NCI-H226 (cell line): Measurements from ENCODE around the gene CIAO3.
"Not testable (repeated sequence)": the region's sequence is repeated elsewhere in the genome, so short reads cannot be mapped to it uniquely, and the experiment has no call there.

Source experiments
- DNase-seq: peaks from one replicate; pipeline ENCODE4 v3.0.0-alpha.2; 2015

Gene CIAO3

GRCh38 chr16:759110-759910 lies 18.5 kb upstream of the CIAO3 start:
- no peak for DNase-seq

GRCh38 chr16:756428-756827 lies 15.6 kb upstream of the CIAO3 start:
- DNase-seq, result no peak

DNA sequence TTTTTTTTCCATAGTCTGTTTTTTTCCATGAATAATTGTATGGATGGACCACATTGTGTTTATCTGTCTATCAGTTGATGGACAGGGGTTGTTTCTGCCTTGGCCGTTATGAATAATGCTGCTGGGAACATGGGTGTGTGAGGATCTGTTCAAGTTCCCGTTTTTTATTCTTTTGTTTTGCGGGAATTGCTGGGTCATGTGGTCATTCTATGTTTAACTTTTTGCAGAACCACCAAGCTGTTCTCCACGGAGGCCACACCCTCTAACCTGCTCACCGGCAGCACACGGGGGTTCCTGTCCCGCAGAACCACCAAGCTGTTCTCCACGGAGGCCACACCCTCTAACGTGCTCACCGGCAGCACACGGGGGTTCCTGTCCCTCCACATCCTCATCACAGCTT lies 13.9 kb upstream of the CIAO3 start:
- DNase-seq, result no peak

- not testable (repeated sequence) for DNase-seq
Observed at GRCh38 chr16:754121-754607, 13.4 kb upstream of the CIAO3 start.

GRCh38 chr16:752007-752312 lies 11.2 kb upstream of the CIAO3 start:
- DNase-seq, result no peak

- DNase-seq, result no peak
Observed at GRCh38 chr16:751152-752006, 10.6 kb upstream of the CIAO3 start.

- DNase-seq, result no peak
Observed at GRCh38 chr16:750485-750884, 9.7 kb upstream of the CIAO3 start.

DNA sequence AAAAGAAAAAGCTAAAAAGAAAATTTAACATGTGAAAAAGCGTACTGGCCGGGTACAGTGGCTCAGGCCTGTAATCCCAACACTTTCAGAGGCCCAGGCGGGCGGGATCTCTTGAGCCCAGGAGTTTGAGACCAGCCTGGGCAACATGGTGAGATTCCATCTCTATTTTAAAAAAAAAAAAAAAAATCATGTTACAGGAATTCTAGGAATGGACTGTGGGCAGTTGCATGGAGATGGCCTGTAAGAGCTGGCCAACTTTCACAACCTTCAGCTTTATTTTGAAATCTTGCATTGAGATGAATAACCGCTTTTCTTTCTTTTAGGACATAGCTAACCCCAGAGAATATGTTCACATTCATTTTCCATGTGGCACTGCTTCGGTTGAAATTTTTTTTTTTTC lies 8.2 kb upstream of the CIAO3 start:
- DNase-seq, result peak; percentile 80

DNA sequence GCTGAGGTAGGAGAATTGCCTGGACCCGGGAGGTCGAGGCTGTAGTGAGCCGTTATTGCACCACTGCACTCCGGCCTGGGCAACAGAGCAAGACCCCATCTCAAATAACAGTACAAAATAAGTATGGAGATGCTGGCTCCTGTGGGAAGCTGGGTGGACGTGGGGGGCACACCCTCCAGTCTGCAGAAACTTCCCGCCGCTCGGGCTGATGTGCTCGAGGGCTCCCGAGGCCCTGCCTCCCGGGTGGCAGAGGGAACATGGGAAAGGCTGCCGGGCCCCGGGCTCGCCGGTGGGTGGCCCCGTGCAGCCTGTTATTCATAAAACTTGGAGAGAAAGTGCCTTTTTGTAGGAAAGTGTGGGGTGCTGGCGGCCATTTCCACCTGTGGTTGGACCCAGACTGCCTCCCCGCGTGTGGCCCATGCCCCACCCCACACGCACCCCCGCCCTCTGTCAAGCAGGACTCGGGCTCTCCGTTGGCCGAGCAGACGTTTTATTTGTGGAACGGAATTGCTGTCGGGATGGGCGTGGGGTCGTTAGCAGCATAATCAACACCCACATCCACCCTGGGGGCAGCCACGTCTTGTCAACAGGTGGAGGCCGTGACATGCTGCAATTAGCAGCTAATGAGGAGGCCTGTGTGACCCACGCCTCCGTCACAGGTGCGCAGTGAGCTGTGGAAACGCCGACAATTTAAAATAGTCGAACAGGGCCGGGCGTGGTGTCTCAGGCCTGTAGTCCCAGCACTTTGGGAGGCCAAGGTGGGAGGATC lies 7.4 kb upstream of the CIAO3 start:
- DNase-seq, result no peak

GRCh38 chr16:746637-747036 lies 5.8 kb upstream of the CIAO3 start:
- DNase-seq, result no peak

DNA sequence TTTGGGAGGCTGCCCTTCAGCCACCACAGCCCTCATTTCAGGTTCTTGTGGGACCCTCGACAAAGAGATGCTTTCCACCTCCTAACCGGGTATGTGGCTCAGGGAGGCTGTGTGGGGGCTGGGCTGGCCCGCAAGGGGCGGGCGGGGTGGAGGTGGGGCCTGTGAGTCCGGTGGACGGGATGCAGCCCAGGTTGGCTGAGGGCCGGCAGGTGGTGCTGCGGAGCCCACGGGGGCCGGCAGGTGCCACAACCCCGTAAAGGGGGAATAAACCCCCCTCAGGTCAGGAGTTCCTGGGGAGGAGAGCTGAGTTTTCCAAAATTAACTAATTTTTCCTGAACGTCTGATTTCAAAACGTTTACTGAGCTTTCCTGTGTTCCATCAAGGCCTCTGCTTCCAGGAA lies 4.9 kb upstream of the CIAO3 start:
- peak; percentile 37 for DNase-seq

DNA sequence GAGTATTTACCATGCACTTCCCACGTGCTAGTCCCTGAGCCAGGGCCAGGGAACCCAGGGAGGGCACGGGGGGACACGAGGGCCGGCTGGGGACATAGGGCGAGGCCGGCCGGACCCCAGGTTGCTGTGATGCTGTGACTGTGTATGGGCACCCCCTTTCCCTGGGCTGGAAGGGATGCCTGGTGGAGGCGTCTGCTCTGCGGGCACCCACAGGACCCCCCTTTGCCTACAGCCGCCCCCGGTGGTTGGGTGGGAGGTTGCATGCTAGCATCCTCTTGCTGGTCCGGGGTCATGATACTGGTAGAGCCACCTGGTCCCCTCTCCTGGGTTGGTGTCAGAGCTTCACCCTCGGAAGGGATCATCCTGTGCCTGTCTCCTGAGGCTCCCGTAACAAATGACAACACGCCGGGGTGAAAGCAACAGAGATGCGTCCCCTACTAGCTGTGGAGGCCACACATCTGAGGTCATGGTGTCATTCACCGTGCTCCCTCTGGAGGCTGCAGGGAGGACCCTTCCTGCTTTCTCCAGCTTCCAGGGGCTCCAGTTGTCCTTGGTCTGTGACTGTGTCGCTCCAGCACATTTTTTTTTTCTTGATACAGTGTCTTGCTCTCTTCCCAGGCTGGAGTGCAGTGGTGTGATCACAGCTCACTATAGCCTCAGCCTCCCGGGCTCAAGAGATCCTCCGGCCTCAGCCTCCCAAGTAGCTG lies 3.1 kb upstream of the CIAO3 start:
- no peak for DNase-seq

DNA sequence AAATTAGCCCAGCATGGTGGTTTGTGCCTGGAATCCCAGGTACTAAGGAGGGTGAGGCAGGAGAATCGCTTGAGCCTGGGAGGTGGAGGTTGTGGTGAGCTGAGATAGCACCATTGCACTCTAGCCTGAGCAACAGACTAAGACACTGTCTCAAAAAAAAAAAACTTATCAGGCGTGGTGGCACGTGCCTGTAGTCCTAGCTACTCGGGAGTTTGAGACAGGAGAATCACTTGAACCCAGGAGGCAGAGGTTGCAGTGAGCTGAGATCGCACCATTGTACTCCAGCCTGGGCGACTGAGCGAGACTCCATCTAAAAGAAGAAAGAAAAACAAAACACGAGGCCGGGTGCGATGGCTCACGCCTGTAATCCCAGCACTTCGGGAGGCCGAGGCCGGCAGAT lies 2.1 kb upstream of the CIAO3 start:
- DNase-seq, result not testable (repeated sequence)

DNA sequence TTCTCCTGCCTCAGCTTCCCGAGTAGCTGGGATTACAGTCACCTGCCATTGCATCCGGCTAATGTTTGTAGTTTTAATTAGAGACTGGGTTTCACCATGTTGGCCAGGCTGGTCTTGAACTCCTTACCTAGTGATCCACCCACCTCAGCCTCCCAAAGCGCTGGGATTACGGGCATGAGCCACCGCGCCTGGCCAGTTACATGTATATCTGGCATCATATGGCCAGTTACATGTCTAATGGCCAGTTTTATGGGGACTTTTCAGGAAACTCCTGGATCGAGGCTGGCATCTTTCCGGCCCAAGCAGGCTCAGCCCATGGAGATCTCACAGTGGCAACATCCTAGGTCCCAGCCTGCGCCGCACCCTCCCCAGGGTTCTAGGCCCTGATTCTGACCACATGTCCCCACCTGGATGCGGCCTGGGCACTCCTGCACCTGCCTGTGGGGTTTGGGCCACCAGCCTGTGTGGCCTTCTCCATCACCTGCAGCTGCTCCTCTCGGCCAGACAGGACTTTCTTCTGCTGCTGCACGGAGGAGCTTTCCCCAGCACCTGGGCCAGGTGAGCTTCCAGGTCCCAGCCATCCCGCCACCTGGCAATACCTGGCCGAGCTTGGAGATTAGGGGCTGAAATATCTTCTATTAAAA lies 1.3 kb upstream of the CIAO3 start:
- DNase-seq, result no peak

- no peak for DNase-seq
Observed at GRCh38 chr16:740459-740763, 386 bp downstream of the CIAO3 start.

GRCh38 chr16:739560-740458 lies 988 bp downstream of the CIAO3 start:
- DNase-seq, result no peak

DNA sequence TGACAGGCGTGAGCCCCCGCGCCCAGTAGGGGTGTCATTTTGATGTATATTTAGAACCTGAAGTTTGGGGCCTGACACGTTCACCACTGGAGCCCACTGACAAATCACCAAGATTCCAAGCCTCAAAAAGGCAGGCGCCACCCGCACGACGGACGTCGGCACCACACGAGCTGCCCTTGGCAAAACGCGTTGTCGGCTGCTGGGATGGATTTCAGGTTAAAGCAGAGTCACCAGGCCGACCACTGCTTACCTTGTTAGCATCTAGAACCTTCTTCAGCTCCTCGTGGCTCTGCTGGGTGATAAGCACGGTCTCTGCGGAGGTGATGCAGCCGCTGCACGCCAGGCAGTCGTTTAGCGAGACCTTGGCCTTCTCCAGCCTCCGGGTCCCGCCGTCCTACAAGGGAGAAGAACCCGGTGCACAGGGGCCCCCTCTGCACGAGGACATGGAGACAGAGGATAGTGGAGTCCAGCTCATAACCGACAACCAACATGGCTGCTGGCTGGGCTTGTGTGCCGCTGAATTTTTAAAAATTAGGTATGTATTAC lies 3.8 kb downstream of the CIAO3 start:
- no peak for DNase-seq

- DNase-seq, result no peak
Observed at GRCh38 chr16:735982-736453, 4.8 kb downstream of the CIAO3 start.

GRCh38 chr16:734981-735881 lies 5.6 kb downstream of the CIAO3 start:
- no peak for DNase-seq
